Neural cell (in vitro differentiated cells): Measurements from ENCODE around the gene CEBPB.

Source experiments
- CTCF ChIP-seq: fragments of 450-650 bp; IDR thresholded peaks from 2 replicates; pipeline ENCODE4 v1.5.1; 2014; ENCODE audit warnings: antibody characterized with exemption, mild to moderate bottlenecking, moderate library complexity; ENCODE audit not compliant: poor library complexity, severe bottlenecking
- EZH2 ChIP-seq: fragments of 200-600, 300-800 bp; shearing (Covaris generic), sonication (generic); IDR thresholded peaks from 2 replicates; pipeline ENCODE4 v1.6.1; 2014; ENCODE audit warnings: antibody characterized with exemption, low read length, borderline replicate concordance, mild to moderate bottlenecking; ENCODE audit not compliant: insufficient read depth, poor library complexity, severe bottlenecking

GRCh38 chr20:50224052-50224451 lies 33.4 kb downstream of the CEBPB start:
- TF ChIP-seq EZH2 (no peak), CTCF (no peak)
